ENCODE results near the gene KLK14.

- TF ChIP-seq CTCF (conservative IDR thresholded peaks at IDR 0.05) = no peak
- TF ChIP-seq ZFX (IDR thresholded peaks at IDR 0.05) = no peak
These were observed 46.2 kb downstream of the KLK14 start for GRCh38 chr19:51036519-51036918.

All from C4-2B (cell line).